OCI-M2 (cell line): Measurements from ENCODE around the gene PSMB7.

Source experiments
- DNase-seq: peaks from one replicate; lab custom pipeline; 2025; ENCODE audit not compliant: unreplicated experiment; lab: John Stamatoyannopoulos, UW

Gene PSMB7

GRCh38 chr9:124346347-124347163, 68.7 kb downstream of the PSMB7 start:
- DNase-seq: no peak

GRCh38 chr9:124345751-124346281, 69.4 kb downstream of the PSMB7 start:
- DNase-seq: no peak

- DNase-seq: no peak
Measured at GRCh38 chr9:124345063-124345462, 70.2 kb downstream of the PSMB7 start.

DNA sequence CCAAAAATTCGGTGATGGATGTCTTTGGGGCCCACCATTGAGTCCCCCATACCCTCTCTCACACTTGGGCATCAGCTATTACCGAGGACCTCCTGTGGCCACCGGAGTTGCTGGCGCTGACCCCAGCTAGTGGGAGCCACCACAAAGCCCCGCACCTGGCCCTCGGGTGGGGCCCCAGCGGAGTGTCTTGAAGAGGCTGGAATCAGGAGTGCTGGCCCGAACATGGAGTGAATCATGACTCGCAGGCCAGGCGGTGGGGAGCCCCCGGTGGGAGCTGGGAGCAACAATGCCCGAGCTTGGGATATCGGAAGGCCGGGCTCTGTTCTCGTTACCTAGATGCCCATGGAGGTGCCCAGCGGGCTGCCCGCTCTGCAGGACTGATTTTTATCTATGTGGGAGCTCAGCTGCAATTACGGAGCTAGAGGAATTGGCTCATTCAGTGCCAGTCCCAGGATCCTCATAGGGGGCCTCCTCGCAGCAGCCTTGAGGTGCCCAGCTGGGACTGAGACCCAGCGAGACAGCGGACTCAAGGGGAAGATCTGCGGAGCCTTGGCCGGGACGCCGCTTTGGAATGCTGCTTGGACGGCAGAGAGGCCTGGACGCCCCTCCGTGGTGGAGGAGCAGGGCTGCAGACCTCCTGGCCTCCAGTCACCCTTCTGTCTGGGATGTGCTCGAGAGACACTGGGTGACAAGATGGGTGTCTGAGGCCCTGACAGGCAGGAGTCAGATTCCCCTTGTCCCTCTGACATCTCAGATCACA, 70.8 kb downstream of the PSMB7 start:
- no peak for DNase-seq

GRCh38 chr9:124343533-124344290, 71.5 kb downstream of the PSMB7 start:
- no peak for DNase-seq

DNA sequence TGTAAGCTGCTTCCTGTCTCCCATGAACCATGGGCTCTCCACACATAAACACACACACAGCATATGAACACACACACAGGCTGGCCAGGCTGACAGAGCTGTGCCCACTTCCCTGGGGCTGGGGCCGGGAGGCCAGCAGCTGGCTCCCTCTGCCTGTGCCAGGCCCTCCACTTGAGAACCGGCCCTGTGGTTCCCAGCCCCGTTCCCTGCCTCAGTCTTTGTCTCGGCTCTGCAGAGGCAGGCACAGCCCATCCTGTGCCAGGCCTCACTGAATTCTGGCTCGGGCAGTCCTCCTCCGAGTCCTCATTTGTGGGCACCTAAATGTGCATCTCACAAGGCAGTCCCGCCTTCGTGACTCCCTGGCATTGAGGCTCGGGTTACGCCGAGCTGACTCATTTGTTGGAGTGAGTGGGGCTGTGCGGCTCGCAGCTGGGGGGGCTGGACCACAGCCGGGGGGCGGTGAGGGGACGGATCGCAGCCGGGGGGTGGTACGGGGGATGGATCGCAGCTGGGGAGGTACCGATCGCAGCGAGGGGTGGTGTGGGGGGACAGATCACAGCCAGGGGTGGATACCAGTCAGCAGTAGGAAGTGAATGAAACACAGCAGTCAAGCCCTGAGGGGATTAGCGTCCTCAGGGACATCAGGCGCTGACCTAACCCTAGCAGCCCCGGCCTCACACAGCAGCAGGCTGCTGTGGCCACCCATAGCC, 72.3 kb downstream of the PSMB7 start:
- DNase-seq: no peak

GRCh38 chr9:124342402-124342775, 72.9 kb downstream of the PSMB7 start:
- no peak for DNase-seq

GRCh38 chr9:124341455-124342170, 73.6 kb downstream of the PSMB7 start:
- DNase-seq: no peak

DNA sequence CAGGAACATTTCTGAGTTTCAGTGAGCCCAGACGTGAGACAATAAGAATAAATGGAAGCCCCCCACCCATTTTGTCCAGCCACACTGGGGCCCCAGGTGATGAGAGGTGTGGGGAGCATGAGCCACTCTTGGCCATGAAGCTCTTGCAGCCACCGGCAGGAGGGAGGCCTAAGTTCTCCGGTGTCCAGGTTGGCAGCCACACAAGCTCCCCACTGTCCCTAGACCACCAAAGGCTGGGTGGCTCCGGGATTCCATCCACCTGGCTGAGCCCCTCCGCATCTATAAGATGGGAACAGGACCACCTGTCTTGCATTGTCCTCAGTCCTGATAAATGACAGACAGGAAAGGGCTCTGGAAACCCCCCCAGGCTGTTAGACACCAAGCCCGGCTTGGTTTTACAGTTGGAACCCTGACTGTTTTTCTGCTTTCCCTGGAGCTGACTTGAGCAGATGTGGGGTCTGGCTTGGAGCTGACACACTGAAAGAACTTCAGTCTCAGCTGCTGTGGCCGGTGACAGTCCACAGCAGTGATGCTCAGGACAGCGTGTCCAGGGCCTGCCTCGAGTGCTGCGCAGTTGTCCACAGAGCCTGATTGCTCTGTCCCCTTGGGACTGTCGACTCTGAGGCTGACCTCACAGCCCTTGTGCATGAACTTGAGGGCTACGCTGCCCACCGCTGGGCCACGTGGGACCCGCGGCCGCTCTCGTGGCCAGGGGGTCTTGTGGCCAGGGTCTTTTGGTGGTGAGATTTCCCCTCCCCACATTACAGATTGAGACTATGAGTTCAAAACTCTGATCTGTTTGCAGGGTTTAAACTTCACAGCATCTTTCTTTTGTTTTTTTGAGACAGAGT, 74.8 kb downstream of the PSMB7 start:
- DNase-seq: no peak

- DNase-seq: no peak
Measured at GRCh38 chr9:124339603-124340146, 75.6 kb downstream of the PSMB7 start.

DNA sequence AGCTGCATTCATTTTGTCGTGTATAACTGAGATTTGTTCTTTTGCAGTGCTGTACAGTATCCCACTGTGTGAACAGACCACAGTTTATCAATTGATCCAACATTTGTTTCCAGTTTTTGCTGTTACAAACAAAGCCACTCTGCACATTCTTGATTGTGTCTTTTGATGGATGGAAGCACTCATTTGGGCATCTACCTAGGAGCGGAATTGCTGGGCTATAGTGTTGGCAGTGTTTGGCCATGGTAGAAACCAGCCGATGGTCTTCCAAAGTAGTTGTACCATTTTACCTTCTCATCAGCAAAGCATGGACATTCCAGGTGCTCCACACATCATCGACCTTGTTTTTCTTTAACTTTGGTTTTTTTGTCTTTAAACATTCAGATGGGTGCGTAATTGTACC, 77.7 kb downstream of the PSMB7 start:
- DNase-seq: no peak

DNA sequence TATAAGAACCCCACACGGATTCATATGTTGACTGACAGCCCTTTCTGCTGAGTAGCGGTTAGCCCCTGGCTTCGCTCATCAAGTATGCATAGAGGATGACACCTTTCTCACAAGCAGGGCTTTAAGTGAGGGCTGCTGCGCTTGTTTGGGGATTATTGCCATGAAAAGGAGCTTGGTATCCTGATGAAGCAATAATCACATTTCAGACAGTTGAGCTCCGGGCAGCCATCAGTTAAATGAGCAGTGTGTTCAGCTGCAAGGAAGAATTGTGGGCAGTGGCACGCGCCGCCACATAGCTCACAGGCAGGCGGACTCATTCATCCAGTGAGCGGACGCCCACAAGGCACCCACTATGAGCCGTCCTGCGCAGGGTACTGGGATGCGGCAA, 79.9 kb downstream of the PSMB7 start:
- DNase-seq: no peak

- no peak for DNase-seq
Measured at GRCh38 chr9:124334568-124335319, 80.5 kb downstream of the PSMB7 start.

- no peak for DNase-seq
Measured at GRCh38 chr9:124333203-124333579, 82.1 kb downstream of the PSMB7 start.

- DNase-seq: no peak
Measured at GRCh38 chr9:124332361-124333202, 82.7 kb downstream of the PSMB7 start.

DNA sequence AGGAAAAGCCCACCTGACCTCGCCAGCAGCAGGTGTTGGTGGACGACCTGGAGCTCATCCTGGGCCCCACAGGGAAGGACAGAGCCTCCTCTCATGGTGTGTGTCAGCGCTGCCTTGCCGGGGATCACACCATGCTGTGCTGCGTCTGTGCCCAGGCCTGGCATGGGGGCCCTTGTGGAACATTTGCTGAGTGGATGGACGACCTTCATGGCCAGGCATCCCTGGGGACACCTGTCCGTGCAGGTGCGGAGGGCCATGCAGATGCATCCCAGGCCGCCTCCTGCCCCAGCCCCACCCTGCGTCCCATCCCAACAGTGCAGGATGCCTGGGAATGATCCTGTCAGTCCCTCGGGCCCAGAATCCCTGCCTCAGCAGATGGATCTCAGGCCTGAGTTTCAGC, 83.7 kb downstream of the PSMB7 start:
- DNase-seq: no peak

DNA sequence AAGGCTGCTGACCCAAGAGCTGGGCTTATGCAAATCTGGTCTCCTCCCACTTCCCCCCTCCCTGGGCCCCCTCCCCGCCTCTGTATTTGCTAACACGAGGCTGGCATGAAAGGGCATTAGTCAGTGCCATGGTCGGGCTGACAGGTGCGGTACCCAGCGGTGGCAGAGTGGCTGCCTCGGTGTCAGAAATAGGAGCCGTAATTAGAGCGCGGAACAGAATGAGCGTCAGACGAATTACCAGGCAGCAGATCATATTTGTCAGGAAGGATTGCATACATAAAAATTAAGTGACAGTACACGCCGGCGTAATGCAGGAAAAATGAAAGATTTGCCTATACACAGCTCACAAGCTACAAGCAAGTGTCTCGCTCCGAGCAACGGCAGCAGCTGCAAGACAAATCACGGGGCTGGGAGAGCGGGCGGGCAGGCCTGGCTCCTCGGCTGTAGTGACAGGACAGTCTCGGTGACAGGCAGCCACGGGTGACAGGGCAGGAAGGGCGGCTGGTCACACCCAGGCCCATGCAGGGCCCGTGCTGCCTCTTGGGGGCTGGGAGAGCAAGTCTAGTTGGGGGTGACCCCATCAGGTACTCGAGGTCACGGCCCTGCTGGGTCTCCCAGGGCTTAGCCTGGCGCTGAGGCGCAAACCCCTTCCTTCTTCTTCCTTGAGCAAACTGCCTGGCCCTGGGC, 85.1 kb downstream of the PSMB7 start:
- DNase-seq: no peak
